Measurements from ENCODE around the gene TNXB. TPM values are rescaled to one million over a fixed set of nuclear protein-coding genes. Genes with fewer than 3 reads are reported as not detected.

TNXB gene
- total and polyA plus RNA-seq, 9 of the 15 experiments (the other 6 are each of a cell fraction or from before 2014, with no cell fraction given) = 0.14 to 28.1 (median 12.4) TPM

GRCh38 chr6:32149092-32149755, 40.1 kb upstream of the TNXB start:
- Histone ChIP-seq H3K79me2 (ENCODE audit: control insufficient read depth, insufficient read depth, low read length) (peaks cover 20% of the 10 kb centered on the region), H2AFZ (ENCODE audit: low read depth, low read length) (no peak overlapping the region), H3K9me3 (replicated peaks; ENCODE audit: control insufficient read depth, insufficient read depth, low read depth, low read length) (no peaks in the 10 kb centered on the region), H3K27ac (ENCODE audit: extremely low read depth, low read depth, low read length) (no peak overlapping the region), H3K4me1 (replicated peaks in 1 of 2; ENCODE audit: control insufficient read depth in 2 of 2, insufficient read depth in 2 of 2, low read length in 2 of 2) (peaks cover 23 to 45% of the 10 kb centered on the region in 2 experiments), H3K9ac (ENCODE audit: insufficient read depth in 1 of 2, low read depth in 2 of 2, low read length in 2 of 2) (no peak overlapping the region), H3K9me1 (ENCODE audit: control insufficient read depth, insufficient read depth, low read length) (no peaks in the 10 kb centered on the region), H3K27me3 (ENCODE audit: control insufficient read depth in 2 of 2, insufficient read depth in 2 of 2, low read length in 2 of 2) (no peaks in the 10 kb centered on the region), H3K4me2 (ENCODE audit: insufficient read depth, low read length) (no peak overlapping the region), H3K36me3 (ENCODE audit: control insufficient read depth, insufficient read depth, low read length) (no peaks in the 10 kb centered on the region), H3K4me3 (no peak overlapping the region), H4K20me1 (replicated peaks; ENCODE audit: control insufficient read depth, insufficient read depth, low read length) (no peaks in the 10 kb centered on the region)
- FAIRE-seq (no peak), DNase-seq (ENCODE audit: extremely low read depth in 1 of 4, low spot score in 3 of 4) (no peak), ATAC-seq (no peak)
- CTCF ChIA-PET (ENCODE audit: low intra/inter-chr PET ratio) = no interaction called here
- WGBS (ENCODE audit: insufficient coverage, low coverage, missing lambda C conversion rate) = 90% methylated on average over 31 of the region's 47 CpGs
- POLR2A ChIA-PET = interaction anchor here (0.6 to 2.0 kb wide), 5 partner anchors 9 to 1531 kb away, joined by 3 to 11 read pairs (median 3); no protein-coding TSS in a partner anchor
- TF ChIP-seq ZNF655 (CRISPR knock-in tag; IDR thresholded peaks at IDR 0.05) (no peak), ZNF3 (CRISPR knock-in tag; IDR thresholded peaks at IDR 0.05) (no peak), ZBTB7A (IDR thresholded peaks at IDR 0.05; ENCODE audit: borderline replicate concordance, control insufficient read depth, low read depth, low read length) (0 out of 2 replicates have a peak, but pooled peaks have one; percentile 6), PCBP1 (IDR thresholded peaks at IDR 0.05; ENCODE audit: low read depth, low read length, poor library complexity, severe bottlenecking) (peak; percentile 78), ZBTB33 (CRISPR knock-in tag; IDR thresholded peaks at IDR 0.05) (0 out of 2 replicates have a peak, but pooled peaks have one; percentile 42)
- in situ Hi-C loops (cut with MboI) (no loop called here), intact Hi-C loops (cut with micrococcal nuclease) (no loop called here)
- no TSS peak for BruUV-seq (replicated peaks)

Data from K562 (cell line).